Kidney epithelial cell (primary cell): Measurements from ENCODE around the gene CYB561. TPM values are rescaled to one million over a fixed set of nuclear protein-coding genes. Genes with fewer than 3 reads are reported as not detected.

Experiments used
- DNase-seq: peaks from one replicate; pipeline ENCODE4 v3.0.0-alpha.2; 2010; ENCODE audit warnings: low read depth
- H3K27me3 ChIP-seq: 2 replicates; pipeline ENCODE4 v1.6.0; 2011; ENCODE audit warnings: low read length; ENCODE audit not compliant: control insufficient read depth, insufficient read depth
- H3K36me3 ChIP-seq: 2 replicates; pipeline ENCODE4 v1.5.1; 2011; ENCODE audit warnings: low read length; ENCODE audit not compliant: control insufficient read depth, insufficient read depth
- H3K4me3 ChIP-seq: 2 replicates; pipeline ENCODE4 v1.5.1; 2011; ENCODE audit warnings: low read depth, mild to moderate bottlenecking, control low read depth, low read length
- total RNA-seq: library from RNA; depleted of rRNA; stranded (reverse); fragments of >200 nt; gene quantifications from 2 replicates; pipeline ENCODE4 v1.2.3, GENCODE V29; 2015
- TF ChIP-seq, protein P1 (sequence below): IDR thresholded peaks from 2 replicates; pipeline ENCODE4 v1.5.1; 2011; ENCODE audit warnings: mild to moderate bottlenecking, moderate library complexity, low read length, control low read depth, inconsistent platforms; ENCODE audit not compliant: insufficient read depth, poor library complexity, severe bottlenecking

The CYB561 gene
- total RNA-seq, 1 donor from 2014 or later, result 19.3 TPM

DNA sequence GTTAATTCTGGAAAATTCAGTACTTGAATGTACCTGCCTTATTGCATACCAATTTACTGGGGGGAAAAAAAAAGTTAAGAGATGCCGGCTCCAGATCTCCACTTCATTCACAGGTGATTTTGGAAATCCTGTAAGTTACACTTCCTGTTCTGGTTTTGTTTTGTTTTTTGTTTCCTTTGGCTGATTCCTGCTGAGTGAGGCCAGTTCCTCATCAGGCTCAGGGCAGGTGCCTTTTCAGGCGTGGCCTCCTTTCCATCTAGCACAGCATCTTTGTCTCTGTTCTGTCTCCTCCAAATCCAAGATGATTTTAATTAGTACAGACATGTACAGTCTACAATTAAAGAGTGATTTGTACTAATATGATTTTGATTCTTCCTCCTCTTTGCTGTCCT lies 19.2 kb downstream of the CYB561 start:
- TF ChIP-seq, protein P1, sequence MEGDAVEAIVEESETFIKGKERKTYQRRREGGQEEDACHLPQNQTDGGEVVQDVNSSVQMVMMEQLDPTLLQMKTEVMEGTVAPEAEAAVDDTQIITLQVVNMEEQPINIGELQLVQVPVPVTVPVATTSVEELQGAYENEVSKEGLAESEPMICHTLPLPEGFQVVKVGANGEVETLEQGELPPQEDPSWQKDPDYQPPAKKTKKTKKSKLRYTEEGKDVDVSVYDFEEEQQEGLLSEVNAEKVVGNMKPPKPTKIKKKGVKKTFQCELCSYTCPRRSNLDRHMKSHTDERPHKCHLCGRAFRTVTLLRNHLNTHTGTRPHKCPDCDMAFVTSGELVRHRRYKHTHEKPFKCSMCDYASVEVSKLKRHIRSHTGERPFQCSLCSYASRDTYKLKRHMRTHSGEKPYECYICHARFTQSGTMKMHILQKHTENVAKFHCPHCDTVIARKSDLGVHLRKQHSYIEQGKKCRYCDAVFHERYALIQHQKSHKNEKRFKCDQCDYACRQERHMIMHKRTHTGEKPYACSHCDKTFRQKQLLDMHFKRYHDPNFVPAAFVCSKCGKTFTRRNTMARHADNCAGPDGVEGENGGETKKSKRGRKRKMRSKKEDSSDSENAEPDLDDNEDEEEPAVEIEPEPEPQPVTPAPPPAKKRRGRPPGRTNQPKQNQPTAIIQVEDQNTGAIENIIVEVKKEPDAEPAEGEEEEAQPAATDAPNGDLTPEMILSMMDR, result no peak
- no peaks in the 10 kb centered on the region for H3K27me3 ChIP-seq
- no peak for DNase-seq
- peaks cover 2% of the 10 kb centered on the region for H3K36me3 ChIP-seq
- no peak overlapping the region for H3K4me3 ChIP-seq

DNA sequence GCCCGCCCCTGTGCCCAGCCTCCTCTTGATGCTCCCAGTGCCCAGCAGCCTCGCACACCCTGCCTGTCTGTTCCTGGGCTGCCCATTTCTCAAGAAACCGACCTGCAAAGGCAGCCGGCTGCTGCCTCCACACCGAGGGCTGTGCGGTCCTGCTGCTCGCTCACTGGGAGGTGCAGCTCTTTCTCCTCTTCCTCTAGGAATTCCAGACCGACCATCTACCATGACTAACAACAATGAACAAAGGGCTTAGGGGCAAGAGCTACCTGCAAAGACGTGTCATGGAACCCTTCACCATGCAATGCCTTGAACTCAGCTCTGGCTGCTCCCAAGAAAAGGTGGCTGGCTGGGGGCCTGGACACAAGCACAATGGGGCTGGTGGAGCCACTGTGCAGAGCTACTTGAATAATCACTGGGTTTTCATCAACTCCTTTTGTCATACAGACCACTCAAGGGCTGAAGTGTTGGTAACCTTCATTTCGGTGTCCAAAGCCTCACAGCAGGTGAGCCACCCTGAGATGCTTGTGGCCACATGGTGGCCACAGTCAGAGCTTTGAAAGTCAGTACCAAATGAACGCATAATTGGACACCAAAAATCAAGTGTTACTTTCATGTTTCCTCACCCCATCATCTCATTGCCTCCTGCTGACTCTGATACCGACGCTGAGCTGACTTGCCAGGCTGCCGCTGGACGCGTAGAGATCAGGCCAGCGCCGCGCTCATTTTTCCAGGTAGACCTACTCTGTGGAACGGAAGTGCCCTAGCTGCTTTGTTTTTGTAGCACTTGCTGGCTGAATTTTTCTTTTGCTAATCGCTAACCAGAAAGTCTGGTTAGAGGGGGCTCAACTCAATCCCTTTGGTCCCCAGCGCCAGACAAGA lies 19.8 kb downstream of the CYB561 start:
- H3K36me3 ChIP-seq, result peaks cover 4% of the 10 kb centered on the region
- TF ChIP-seq, protein P1, result no peak
- no peak overlapping the region for H3K4me3 ChIP-seq
- no peak for DNase-seq
- no peaks in the 10 kb centered on the region for H3K27me3 ChIP-seq

DNA sequence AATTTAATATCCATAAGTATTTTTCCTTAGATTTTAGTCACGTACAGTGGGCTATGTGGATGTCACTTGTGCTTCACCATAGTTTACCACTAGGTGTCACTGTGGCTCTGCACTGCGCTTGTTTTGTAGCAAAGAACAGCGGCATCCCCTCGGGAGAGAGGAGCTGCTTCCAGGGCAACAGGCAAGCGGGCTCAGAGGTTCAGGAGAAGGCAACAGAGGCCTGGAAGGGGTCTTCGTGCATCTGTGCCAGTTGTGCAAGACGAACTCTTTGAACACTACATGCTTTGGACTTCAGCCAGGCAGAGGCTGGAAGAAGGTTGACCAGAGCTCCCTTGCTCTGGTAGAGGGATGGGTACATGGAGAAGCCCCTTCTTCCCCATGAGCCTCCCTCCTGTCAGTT lies 20.6 kb downstream of the CYB561 start:
- H3K27me3 ChIP-seq, result no peaks in the 10 kb centered on the region
- peaks cover 4% of the 10 kb centered on the region for H3K36me3 ChIP-seq
- H3K4me3 ChIP-seq, result no peak overlapping the region
- DNase-seq, result no peak
- TF ChIP-seq, protein P1, result peak; percentile 93

DNA sequence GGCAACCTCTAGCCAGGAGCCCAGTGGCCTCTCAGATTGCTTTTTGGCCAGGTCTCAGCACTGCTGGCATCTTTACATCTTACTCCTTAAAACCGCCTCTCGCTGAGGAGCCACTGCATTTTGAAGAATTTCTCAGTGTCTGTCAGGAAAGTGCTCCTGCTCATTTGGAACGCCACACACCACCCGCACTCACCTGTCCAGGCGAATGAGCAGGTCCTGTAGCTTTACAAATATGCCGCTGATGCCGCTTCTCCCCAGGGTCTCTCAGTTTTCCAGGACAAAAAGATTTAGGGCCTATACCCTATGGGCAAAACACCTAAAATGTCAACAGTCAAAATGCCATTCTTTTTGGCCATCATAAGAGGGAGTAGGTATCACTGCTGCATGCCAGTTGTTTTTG lies 22.1 kb downstream of the CYB561 start:
- H3K27me3 ChIP-seq, result no peaks in the 10 kb centered on the region
- no peak for DNase-seq
- TF ChIP-seq, protein P1, result no peak
- no peak overlapping the region for H3K4me3 ChIP-seq
- H3K36me3 ChIP-seq, result peaks cover 4% of the 10 kb centered on the region

DNA sequence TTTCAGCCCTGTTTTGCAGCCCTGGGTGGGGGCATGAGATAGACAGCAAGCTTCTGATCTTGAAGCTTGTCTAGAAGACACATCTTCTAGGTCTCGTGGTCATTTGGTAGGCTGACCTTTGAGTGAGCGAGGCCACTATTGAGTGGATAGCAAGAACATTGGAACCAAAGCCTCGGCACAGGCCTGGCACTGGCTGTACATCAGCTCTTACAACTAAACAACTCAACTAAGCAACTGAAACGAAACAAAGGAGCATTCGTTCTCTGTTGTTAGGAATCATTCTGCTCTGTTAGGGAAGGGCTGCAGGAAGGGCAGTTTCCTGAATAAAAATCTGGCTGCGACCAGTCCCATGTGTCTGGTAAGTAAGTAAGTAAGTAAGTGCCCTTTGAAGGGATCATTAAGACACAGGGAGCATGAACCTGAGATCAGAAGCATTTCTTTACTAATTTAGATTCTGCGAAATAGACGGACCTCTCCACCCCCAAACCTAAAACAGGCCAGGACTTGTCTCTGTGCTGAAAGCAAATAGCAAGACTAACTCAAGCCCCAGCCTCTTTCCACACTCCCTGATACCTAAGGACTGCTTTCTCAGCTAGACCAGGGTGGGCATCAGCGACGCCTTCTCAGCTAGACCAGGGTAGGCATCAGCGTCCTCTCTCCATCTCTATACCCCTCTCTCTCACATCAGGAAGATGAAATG lies 22.7 kb downstream of the CYB561 start:
- Histone ChIP-seq H3K36me3 (peaks cover 6% of the 10 kb centered on the region), H3K27me3 (no peaks in the 10 kb centered on the region), H3K4me3 (no peak overlapping the region)
- TF ChIP-seq, protein P1, result no peak
- no peak for DNase-seq
